HUES64 (cell line): Measurements from ENCODE around the gene FOXM1.
"Not testable (repeated sequence)": the region's sequence is repeated elsewhere in the genome, so short reads cannot be mapped to it uniquely, and the experiment has no call there.

ENCODE experiments used
- H3K27ac ChIP-seq: 2 replicates; pipeline ENCODE4 v1.7.0; 2013; ENCODE audit warnings: low read depth, low read length, inconsistent platforms
- H3K27me3 ChIP-seq: 2 replicates; pipeline ENCODE4 v1.6.1; 2013; ENCODE audit warnings: mild to moderate bottlenecking, low read length; ENCODE audit not compliant: insufficient read depth
- H3K36me3 ChIP-seq: 2 replicates; pipeline ENCODE4 v1.6.1; 2013; ENCODE audit warnings: mild to moderate bottlenecking, low read length; ENCODE audit not compliant: insufficient read depth
- H3K4me1 ChIP-seq: 2 replicates; pipeline ENCODE4 v1.6.1; 2013; ENCODE audit warnings: mild to moderate bottlenecking, low read length, moderate library complexity; ENCODE audit not compliant: insufficient read depth
- H3K4me3 ChIP-seq: 2 replicates; pipeline ENCODE4 v1.5.1; 2013; ENCODE audit warnings: mild to moderate bottlenecking, low read length, moderate library complexity
- H3K9ac ChIP-seq: 2 replicates; pipeline ENCODE4 v1.6.1; 2013; ENCODE audit warnings: mild to moderate bottlenecking, low read depth, low read length
- H3K9me3 ChIP-seq: 2 replicates; pipeline ENCODE4 v1.6.1; 2013; ENCODE audit warnings: low read depth, low read length; ENCODE audit not compliant: insufficient read depth
- WGBS: fragments of 150-250, 120-280 bp; methylation state at CpG from one replicate; pipeline ENCODE4 v1.1.7; 2013; ENCODE audit warnings: missing lambda C conversion rate; 5-methylcytosine and 5-hydroxymethylcytosine counted together

The FOXM1 gene

DNA sequence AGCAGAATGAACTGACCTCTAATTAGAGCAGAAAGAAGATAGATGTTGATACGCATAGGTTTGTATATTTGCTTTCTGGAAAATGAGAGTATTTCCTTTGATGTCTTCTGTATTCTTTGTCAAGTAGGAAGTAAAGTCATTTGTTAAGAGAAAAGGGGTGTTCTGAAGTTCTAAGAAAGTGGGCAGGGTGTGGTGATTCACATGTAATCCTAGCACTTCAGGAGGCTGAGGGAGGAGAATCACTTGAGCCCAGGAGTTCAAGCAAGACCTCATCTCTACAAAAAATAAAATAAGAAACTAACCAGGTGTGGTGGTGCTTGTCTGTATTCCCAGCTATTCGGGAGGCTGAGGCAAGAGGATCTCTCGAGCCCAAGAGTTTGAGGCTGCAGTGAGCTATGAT is 2.9 kb upstream of the FOXM1 start:
- H3K4me1 ChIP-seq, result peaks cover 14% of the 10 kb centered on the region
- H3K9ac ChIP-seq, result no peak overlapping the region
- WGBS, result 96% methylated on average over 3 of the region's 3 CpGs
- H3K27ac ChIP-seq, result no peak overlapping the region
- no peaks in the 10 kb centered on the region for H3K27me3 ChIP-seq
- peaks cover 17% of the 10 kb centered on the region for H3K36me3 ChIP-seq
- no peaks in the 10 kb centered on the region for H3K9me3 ChIP-seq
- H3K4me3 ChIP-seq, result no peak overlapping the region

DNA sequence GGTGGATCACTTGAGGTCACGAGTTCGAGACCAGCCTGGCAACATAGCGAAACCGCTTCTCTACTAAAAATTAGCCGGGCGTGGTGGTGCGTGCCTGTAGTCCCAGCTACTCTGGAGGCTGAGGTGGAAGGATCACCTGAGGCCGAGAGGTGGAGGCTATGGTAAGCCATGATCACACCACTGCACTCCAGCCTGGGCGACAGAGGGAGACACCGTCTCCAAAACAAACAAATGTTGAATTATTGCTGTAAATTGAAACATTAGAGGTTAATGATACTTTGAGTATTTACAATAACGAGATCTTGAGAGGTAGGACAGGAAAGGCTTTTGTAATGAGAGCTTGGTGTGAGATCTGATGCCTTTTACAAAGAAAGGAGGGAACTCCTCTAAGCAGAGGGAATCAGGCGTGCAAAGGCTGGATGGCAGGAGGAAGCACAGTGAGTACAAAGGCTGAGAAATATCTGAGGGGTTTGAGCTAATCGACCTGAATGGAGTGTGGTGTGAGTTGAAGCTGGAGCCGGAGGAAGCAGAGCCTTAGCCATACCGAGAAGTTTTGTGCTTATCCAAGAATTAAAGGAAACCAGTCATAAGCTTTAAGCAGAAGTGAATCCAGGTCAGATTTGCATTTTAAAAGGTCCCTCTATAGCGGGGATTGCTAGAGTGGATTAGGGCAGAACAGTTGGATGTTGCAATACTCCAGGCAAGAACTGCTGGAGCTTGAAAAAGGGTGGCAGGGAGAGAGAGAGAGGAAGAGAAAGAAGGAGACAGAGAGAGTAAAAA is 1.2 kb upstream of the FOXM1 start:
- H3K27me3 ChIP-seq, result no peaks in the 10 kb centered on the region
- peak overlapping the region; percentile 73 for H3K27ac ChIP-seq
- peaks cover 11% of the 10 kb centered on the region for H3K4me1 ChIP-seq
- WGBS, result 18% methylated on average over 16 of the region's 16 CpGs
- H3K4me3 ChIP-seq, result peak overlapping the region; percentile 99
- H3K36me3 ChIP-seq, result peaks cover 30% of the 10 kb centered on the region
- H3K9me3 ChIP-seq, result no peaks in the 10 kb centered on the region
- peak overlapping the region; percentile 96 for H3K9ac ChIP-seq

DNA sequence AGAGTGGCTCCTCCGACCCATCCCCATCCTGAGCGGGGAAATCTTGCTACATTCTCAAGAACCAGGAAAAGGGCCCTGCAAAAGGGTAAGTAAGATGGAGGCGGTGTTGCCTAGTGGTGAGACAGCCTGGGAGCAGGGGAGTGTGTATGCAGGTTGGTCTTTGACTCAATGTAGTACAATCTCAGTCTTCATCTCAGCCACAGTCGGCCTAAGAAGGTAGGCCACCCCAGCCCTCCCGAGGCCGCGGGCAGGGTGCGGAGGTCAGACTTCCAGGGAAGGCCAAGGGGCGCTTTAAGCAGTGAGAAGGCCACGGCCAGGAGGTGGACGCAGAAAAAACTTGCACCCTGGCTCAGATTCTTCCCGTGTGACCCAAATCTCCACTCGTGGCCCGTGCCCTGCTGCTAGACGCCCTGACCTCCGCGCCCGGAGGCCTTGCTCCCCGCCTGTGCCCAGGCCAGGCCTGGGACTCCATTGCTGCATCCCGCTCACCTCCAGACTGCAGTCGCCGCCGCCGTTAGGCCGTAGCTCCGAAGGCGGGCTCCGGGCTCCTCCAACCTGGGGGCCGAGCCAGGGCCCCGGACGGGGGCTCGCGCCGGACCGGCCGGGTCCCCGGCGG is 435 bp downstream of the FOXM1 start:
- 3% methylated on average over 38 of the region's 38 CpGs for WGBS
- Histone ChIP-seq H3K4me3 (peak overlapping the region; percentile 99), H3K36me3 (peaks cover 46% of the 10 kb centered on the region), H3K9ac (peak overlapping the region; percentile 96), H3K9me3 (no peaks in the 10 kb centered on the region), H3K27ac (peak overlapping the region; percentile 73), H3K4me1 (peaks cover 11% of the 10 kb centered on the region), H3K27me3 (no peaks in the 10 kb centered on the region)

DNA sequence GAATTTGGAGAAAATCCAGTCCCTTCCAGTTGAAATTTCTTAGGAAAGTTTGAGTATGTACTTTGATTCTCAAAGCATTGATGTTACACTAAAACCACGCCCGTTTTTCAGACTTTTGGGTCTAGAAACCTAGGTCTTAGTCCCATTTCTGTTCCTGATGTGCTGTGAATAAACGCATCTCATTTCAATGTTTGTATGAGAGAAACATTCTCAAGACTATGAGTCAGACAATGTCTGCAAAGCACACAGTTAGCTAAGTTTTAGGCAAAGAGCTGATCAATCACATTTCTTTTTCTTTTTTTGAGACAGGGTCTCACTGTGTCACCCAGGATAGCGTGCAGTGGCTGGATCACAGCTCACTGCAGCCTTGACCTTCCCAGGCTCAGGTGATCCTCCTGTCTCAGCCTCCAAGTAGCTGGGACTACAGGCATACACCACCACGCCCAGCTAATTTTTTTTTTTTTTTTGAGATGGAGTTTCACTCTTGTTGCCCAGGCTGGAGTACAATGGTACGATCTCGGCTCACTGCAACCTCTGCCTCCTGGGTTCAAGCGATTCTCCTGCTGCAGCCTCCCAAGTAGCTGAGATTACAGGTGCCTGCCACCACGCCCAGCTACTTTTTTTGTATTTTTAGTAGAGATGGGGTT is 7.9 kb downstream of the FOXM1 start:
- not testable (repeated sequence) for H3K9ac ChIP-seq, H3K9me3 ChIP-seq, H3K4me1 ChIP-seq, H3K27me3 ChIP-seq, H3K4me3 ChIP-seq, H3K27ac ChIP-seq
- H3K36me3 ChIP-seq, result peaks cover 86% of the 10 kb centered on the region
- 90% methylated on average over 8 of the region's 9 CpGs for WGBS

DNA sequence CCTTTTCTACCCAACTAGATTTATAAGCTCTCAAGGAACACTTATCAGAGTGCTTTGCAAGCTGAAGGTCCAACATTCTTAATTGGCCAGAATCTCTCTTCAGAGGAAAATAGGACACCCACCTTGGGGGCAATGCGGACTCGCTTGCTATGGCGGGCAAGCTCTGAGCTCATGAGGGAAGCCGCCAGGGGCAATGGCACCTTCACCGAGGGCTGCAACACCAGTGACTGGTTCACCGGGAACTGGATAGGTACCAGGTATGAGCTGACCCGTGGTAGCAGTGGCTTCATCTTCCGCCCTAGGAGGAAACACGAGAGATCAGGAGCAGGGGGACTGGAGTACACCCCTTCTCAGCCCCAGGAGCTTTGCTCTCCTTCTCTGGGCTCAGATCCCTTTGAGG is 12.8 kb downstream of the FOXM1 start:
- no peak overlapping the region for H3K27ac ChIP-seq
- no peaks in the 10 kb centered on the region for H3K27me3 ChIP-seq
- H3K36me3 ChIP-seq, result peaks cover 91% of the 10 kb centered on the region
- H3K4me3 ChIP-seq, result no peak overlapping the region
- H3K4me1 ChIP-seq, result no peaks in the 10 kb centered on the region
- WGBS, result 96% methylated on average over 9 of the region's 9 CpGs
- H3K9me3 ChIP-seq, result no peaks in the 10 kb centered on the region
- H3K9ac ChIP-seq, result no peak overlapping the region

DNA sequence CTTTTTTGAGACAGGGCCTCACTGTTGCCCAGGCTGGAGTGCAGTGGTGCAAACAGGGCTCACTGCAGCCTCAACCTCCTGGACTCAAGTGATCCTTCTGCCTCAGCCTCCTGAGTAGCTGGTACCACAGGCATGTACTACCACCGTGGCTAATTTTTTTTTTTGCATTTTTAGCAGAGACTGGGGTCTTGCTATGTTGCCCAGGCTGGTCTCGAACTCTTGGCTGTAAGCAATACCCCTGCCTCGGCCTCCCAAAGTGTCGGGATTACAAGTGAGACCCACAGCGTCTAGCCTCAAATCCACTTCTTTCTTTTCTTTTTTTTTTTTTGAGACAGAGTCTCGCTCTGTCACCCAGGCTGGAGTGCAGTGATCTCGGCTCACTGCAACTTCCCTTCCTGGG is 13.6 kb downstream of the FOXM1 start:
- not testable (repeated sequence) for H3K4me3 ChIP-seq, H3K27me3 ChIP-seq, H3K9me3 ChIP-seq, H3K4me1 ChIP-seq, H3K9ac ChIP-seq, H3K27ac ChIP-seq
- 95% methylated on average over 7 of the region's 7 CpGs for WGBS
- H3K36me3 ChIP-seq, result peaks cover 91% of the 10 kb centered on the region

DNA sequence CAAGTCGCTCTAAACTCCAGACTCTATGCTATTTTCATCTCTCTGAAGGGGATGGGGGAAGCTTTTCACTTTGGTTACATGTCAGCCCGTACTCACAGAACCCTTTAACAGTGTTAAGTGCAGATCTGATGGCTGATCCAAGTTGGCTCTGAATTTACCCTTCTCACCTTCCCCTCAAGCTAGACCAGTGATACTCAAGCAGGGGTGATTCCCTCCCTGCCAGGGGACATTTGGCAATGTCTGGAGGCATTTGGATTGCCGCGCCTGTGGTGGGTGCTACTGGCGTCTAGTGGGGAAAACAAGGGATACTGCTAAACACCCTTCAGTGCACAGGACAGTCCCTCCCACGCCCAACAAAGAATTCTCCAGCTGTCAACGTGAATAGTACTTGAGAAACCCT is 14.1 kb downstream of the FOXM1 start:
- H3K9ac ChIP-seq, result no peak overlapping the region
- no peak overlapping the region for H3K4me3 ChIP-seq
- H3K27me3 ChIP-seq, result no peaks in the 10 kb centered on the region
- peaks cover 91% of the 10 kb centered on the region for H3K36me3 ChIP-seq
- 96% methylated on average over 6 of the region's 7 CpGs for WGBS
- no peaks in the 10 kb centered on the region for H3K9me3 ChIP-seq
- no peak overlapping the region for H3K27ac ChIP-seq
- no peaks in the 10 kb centered on the region for H3K4me1 ChIP-seq

DNA sequence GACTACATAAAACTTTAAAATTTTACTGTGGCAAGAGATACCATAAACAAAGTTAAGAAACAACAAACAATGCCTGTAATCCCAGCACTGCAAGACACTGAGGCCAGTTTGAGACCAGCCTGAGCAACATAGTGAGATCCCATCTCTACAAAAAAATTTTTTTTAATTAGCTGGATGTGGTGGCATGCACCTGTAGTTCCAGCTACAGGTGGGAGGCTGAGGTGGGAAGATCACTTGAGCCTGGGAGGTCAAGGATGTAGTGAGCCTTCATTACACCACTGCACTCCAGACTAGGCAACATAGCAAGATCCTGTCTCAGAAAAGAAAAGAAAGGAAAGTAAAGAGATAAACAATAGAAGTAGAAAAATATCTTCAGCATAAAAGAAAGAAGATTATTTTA is 16.8 kb downstream of the FOXM1 start:
- H3K9me3 ChIP-seq, result no peaks in the 10 kb centered on the region
- no peak overlapping the region for H3K27ac ChIP-seq
- H3K4me3 ChIP-seq, result no peak overlapping the region
- H3K27me3 ChIP-seq, result no peaks in the 10 kb centered on the region
- H3K36me3 ChIP-seq, result peaks cover 71% of the 10 kb centered on the region
- no peak overlapping the region for H3K9ac ChIP-seq
- no peaks in the 10 kb centered on the region for H3K4me1 ChIP-seq

DNA sequence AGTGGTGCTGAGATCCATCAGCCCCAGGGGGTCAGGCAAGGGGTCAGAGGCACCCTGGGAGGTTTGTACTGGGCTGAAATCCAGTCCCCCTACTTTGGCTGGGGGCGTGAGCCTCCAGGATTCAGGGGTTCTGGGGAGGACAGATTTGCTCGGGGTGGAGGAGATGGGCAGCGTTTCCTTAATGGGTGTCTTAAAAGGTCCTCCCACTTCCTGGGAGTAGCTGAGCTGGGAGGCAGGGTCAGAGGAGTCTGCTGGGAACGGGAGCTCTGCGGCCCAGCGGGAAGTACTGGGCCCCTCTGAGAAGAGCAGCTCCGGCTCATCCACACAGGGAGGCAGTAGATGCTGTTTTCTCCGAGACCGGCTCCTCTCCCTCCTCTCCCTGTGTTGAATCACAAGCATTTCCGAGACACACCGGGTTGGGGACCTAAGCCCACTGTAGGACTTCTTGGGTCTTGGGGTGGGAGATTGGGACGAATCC is 18.0 kb downstream of the FOXM1 start:
- no peak overlapping the region for H3K9ac ChIP-seq
- peaks cover 59% of the 10 kb centered on the region for H3K36me3 ChIP-seq
- no peaks in the 10 kb centered on the region for H3K9me3 ChIP-seq
- H3K27ac ChIP-seq, result no peak overlapping the region
- no peaks in the 10 kb centered on the region for H3K4me1 ChIP-seq
- H3K4me3 ChIP-seq, result no peak overlapping the region
- no peaks in the 10 kb centered on the region for H3K27me3 ChIP-seq
- WGBS, result 93% methylated on average over 12 of the region's 12 CpGs

DNA sequence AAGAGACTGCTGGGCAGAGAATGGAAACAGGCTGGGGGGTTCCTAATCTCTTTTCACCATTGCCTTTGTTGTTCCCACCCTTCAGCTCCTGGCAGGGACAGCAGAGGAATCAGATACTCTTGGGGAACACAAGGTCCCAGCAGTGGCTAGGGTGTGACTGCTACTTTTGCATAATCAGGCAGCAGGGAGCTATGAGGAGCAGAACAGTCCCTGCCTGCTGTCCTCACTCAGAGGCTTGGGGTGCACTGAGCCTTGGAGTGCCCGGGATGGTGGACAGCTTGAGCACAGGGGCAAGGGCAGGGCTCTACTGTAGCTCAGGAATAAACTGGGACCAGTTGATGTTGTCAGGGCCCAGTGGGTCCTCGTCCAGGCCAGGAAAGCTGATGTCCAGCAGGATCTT is 18.6 kb downstream of the FOXM1 start:
- WGBS, result 91% methylated on average over 2 of the region's 2 CpGs
- no peak overlapping the region for H3K27ac ChIP-seq
- no peaks in the 10 kb centered on the region for H3K9me3 ChIP-seq
- H3K4me3 ChIP-seq, result no peak overlapping the region
- H3K4me1 ChIP-seq, result no peaks in the 10 kb centered on the region
- peaks cover 53% of the 10 kb centered on the region for H3K36me3 ChIP-seq
- no peak overlapping the region for H3K9ac ChIP-seq
- no peaks in the 10 kb centered on the region for H3K27me3 ChIP-seq

DNA sequence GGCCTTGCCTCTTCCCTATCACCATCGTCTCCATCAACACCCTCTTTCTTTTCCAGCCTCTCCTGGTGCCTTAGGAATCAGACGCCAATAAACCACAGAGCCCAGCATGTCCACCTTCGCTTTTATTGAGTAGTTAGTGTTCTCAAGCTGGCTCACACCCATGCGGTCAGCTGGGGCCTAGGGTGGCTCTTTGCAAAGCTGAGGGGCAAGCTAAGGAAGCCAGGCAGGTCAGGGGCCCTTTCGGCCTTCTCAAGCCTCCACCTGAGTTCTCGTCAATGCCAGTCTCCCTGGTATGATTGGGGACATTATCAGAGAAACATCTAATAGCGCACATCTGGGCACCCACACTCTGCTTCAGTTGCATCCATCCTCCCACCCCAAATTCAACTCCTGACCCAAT is 19.4 kb downstream of the FOXM1 start:
- no peaks in the 10 kb centered on the region for H3K27me3 ChIP-seq
- H3K9ac ChIP-seq, result no peak overlapping the region
- H3K4me1 ChIP-seq, result no peaks in the 10 kb centered on the region
- peaks cover 45% of the 10 kb centered on the region for H3K36me3 ChIP-seq
- H3K4me3 ChIP-seq, result no peak overlapping the region
- 0 out of 2 replicates have a peak overlapping the region, but pooled peaks have one; percentile 9 for H3K27ac ChIP-seq
- no peaks in the 10 kb centered on the region for H3K9me3 ChIP-seq
- 95% methylated on average over 7 of the region's 7 CpGs for WGBS
